Measurements from ENCODE around the gene CTIF.

DNA sequence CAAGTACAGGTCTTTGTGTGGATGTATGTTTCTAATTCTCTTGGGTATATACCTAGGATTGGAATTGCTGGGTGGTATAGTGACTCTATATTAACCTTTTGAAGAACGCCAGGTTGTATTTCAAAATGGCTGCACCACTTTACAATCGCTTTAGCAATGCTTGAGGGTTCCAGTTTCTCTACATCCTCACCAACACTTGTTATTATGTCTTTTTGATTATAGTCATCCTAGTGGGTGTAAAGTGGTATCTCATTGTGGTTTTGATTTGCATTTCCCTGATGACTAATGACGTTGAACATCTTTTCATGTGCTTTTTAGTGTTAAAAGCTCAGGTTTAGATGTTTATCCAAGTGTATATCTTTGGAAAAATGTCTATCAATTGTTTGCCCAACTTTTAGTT lies 39.5 kb downstream of the CTIF start:
- TF ChIP-seq EP300 (IDR thresholded peaks at IDR 0.05; ENCODE audit: borderline replicate concordance): no peak
- no peak for TF ChIP-seq TAF1 (IDR thresholded peaks at IDR 0.05; ENCODE audit: low read depth)
- TF ChIP-seq, protein P1, sequence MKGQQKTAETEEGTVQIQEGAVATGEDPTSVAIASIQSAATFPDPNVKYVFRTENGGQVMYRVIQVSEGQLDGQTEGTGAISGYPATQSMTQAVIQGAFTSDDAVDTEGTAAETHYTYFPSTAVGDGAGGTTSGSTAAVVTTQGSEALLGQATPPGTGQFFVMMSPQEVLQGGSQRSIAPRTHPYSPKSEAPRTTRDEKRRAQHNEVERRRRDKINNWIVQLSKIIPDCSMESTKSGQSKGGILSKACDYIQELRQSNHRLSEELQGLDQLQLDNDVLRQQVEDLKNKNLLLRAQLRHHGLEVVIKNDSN (IDR thresholded peaks at IDR 0.05): no peak
- TF ChIP-seq EGR1 (IDR thresholded peaks at IDR 0.05): no peak
- no peak for TF ChIP-seq RAD21 (IDR thresholded peaks at IDR 0.05; ENCODE audit: low read depth)
- TF ChIP-seq, protein P2, sequence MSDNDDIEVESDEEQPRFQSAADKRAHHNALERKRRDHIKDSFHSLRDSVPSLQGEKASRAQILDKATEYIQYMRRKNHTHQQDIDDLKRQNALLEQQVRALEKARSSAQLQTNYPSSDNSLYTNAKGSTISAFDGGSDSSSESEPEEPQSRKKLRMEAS (IDR thresholded peaks at IDR 0.05): no peak
- no peak for TF ChIP-seq CREB1 (IDR thresholded peaks at IDR 0.05; ENCODE audit: low read depth)
- no peak for TF ChIP-seq TEAD4 (IDR thresholded peaks at IDR 0.05)
- TF ChIP-seq ZBTB7A (IDR thresholded peaks at IDR 0.05; ENCODE audit: low read depth): no peak
- TF ChIP-seq TCF12 (IDR thresholded peaks at IDR 0.05; ENCODE audit: low read depth): no peak
- TF ChIP-seq YY1 (IDR thresholded peaks at IDR 0.05; ENCODE audit: low read depth): no peak
- no peak for TF ChIP-seq CEBPB (IDR thresholded peaks at IDR 0.05)
